Panc1 (cell line): ENCODE measurements around the gene VAT1. TPM values are rescaled to one million over a fixed set of nuclear protein-coding genes. Genes with fewer than 3 reads are reported as not detected.

Source experiments
- ATAC-seq: fragments of 200-7000 bp; cut with Tn5 transposase; 2 replicates; pipeline ENCODE4 v1.9.1; 2020; ENCODE audit warnings: mild to moderate bottlenecking, moderate library complexity
- BruUV-seq: library from RNA; stranded (reverse); fragments of 400-500 nt; replicated peaks from 2 replicates; lab custom pipeline; 2021; lab: Mats Ljungman, UMichigan
- CTCF ChIA-PET: fragments of 300-600 bp; sonication (Branson Sonifier 250); formaldehyde crosslinking; loops from one replicate; lab custom pipeline; 2022; ENCODE audit warnings: antibody characterized with exemption; lab: Charles Lee
- POLR2A ChIA-PET: fragments of 300-600 bp; sonication (Branson Sonifier 250); formaldehyde crosslinking; loops from one replicate; lab custom pipeline; 2022; ENCODE audit warnings: antibody characterized with exemption; lab: Charles Lee
- DNase-seq: peaks from one replicate; pipeline ENCODE4 v3.0.0-alpha.2; 2010; ENCODE audit warnings: low read depth, low spot score
- H3K27ac ChIP-seq: 2 replicates; pipeline ENCODE4 v1.5.1; 2011; ENCODE audit warnings: mild to moderate bottlenecking, low read length, inconsistent platforms
- H3K27me3 ChIP-seq: fragments of 200-500 bp; sonication (Bioruptor generic); 2 replicates; pipeline ENCODE4 v1.6.0; 2014; ENCODE audit warnings: low read length, inconsistent platforms; ENCODE audit not compliant: control insufficient read depth, insufficient read depth
- H3K36me3 ChIP-seq: fragments of 200-500 bp; sonication (Bioruptor generic); 2 replicates; pipeline ENCODE4 v1.5.1; 2014; ENCODE audit warnings: inconsistent platforms, mild to moderate bottlenecking, low read length, moderate library complexity; ENCODE audit not compliant: control insufficient read depth, insufficient read depth
- H3K4me1 ChIP-seq: 2 replicates; pipeline ENCODE4 v1.5.1; 2011; ENCODE audit warnings: inconsistent platforms, mild to moderate bottlenecking, low read length, moderate library complexity; ENCODE audit not compliant: control insufficient read depth, insufficient read depth
- H3K4me3 ChIP-seq, 2 experiments: 2 replicates each; pipeline ENCODE4 v1.5.1; 2011 to 2012; ENCODE audit warnings: low read depth in 2 of 2, low read length in 2 of 2, mild to moderate bottlenecking in 2 of 2, inconsistent platforms in 1 of 2, moderate library complexity in 1 of 2
- H3K9me3 ChIP-seq: fragments of 200-500 bp; sonication (Bioruptor generic); 2 replicates; pipeline ENCODE4 v1.5.1; 2014; ENCODE audit warnings: low read depth, mild to moderate bottlenecking, inconsistent platforms, low read length, moderate library complexity; ENCODE audit not compliant: control insufficient read depth, insufficient read depth
- CTCF ChIP-seq: fragments of 450-650 bp; IDR thresholded peaks from 2 replicates; pipeline ENCODE4 v1.5.1; 2017; ENCODE audit warnings: mild to moderate bottlenecking
- POLR2AphosphoS5 ChIP-seq: IDR thresholded peaks from 2 replicates; pipeline ENCODE4 v1.6.1; 2012; ENCODE audit warnings: mild to moderate bottlenecking, low read depth, low read length, moderate library complexity
- REST ChIP-seq, 2 experiments: IDR thresholded peaks; 2 replicates each; pipeline ENCODE4 v1.6.1; 2011 to 2012; ENCODE audit warnings: low read depth in 2 of 2, control low read depth in 1 of 2, low read length in 1 of 2, mild to moderate bottlenecking in 1 of 2, moderate library complexity in 1 of 2; ENCODE audit not compliant: insufficient read depth in 1 of 2
- SIN3A ChIP-seq: IDR thresholded peaks from 2 replicates; pipeline ENCODE4 v1.6.1; 2012; ENCODE audit warnings: low read depth, mild to moderate bottlenecking, low read length, moderate library complexity, borderline replicate concordance; ENCODE audit not compliant: insufficient read depth
- TCF7L2 ChIP-seq: IDR thresholded peaks from 2 replicates; pipeline ENCODE4 v1.6.1; 2011; ENCODE audit warnings: mild to moderate bottlenecking, low read depth, low read length, inconsistent platforms
- in situ Hi-C: cut with HindIII; loops from 2 replicates; pipeline ENCODE4 v1.10.0; 2016; ENCODE audit warnings: low sequenced_read_pairs, low pct_unique_long_range_greater_than_20kb
- intact Hi-C: fragments of 100-400 bp; cut with micrococcal nuclease; formaldehyde crosslinking; loops from one replicate; pipeline ENCODE4 v1.10.0; 2022; ENCODE audit not compliant: unreplicated experiment
- total RNA-seq: library from RNA; stranded (reverse); gene quantifications from one replicate; pipeline ENCODE4 v1.2.1, GENCODE V29; 2021; ENCODE audit not compliant: unreplicated experiment

The VAT1 gene
- total RNA-seq, 1 experiment from 2014 or later: 169 TPM

DNA sequence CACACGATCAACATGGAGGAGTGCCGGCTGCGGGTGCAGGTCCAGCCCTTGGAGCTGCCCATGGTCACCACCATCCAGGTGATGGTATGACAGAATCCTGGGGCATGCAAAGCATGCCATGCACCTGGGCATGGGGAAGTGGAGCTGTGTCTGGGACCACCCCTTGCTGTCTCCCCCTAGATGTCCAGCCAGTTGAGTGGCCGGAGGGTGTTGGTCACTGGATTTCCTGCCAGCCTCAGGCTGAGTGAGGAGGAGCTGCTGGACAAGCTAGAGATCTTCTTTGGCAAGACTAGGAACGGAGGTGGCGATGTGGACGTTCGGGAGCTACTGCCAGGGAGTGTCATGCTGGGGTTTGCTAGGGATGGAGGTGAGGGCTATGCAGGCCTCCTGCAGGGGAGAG is 8.9 kb downstream of the VAT1 start:
- in situ Hi-C loops (no loop called here), intact Hi-C loops (no loop called here)
- no TSS peak for BruUV-seq
- POLR2A ChIA-PET: no interaction called here
- no peaks in the 10 kb centered on the region for H3K9me3 ChIP-seq
- TF ChIP-seq POLR2AphosphoS5 (no peak), REST (IDR thresholded peaks at IDR 0.05; ENCODE audit: insufficient read depth in 1 of 2, low read depth in 2 of 2, low read length in 1 of 2) (no peak), TCF7L2 (no peak), CTCF (no peak), SIN3A (no peak)
- no peaks in the 10 kb centered on the region for H3K27me3 ChIP-seq
- H3K27ac ChIP-seq: no peak overlapping the region
- H3K4me3 ChIP-seq: no peak overlapping the region
- CTCF ChIA-PET: no interaction called here
- DNase-seq (no peak), ATAC-seq (no peak)
- H3K36me3 ChIP-seq: no peaks in the 10 kb centered on the region
- peaks cover 10% of the 10 kb centered on the region for H3K4me1 ChIP-seq

- TF ChIP-seq POLR2AphosphoS5: no peak
- no peak for TF ChIP-seq REST (IDR thresholded peaks at IDR 0.05; ENCODE audit: insufficient read depth in 1 of 2, low read depth in 2 of 2, low read length in 1 of 2)
- TF ChIP-seq SIN3A: no peak
- no peak for TF ChIP-seq TCF7L2
- no peak for TF ChIP-seq CTCF
- ChIA-PET POLR2A (no interaction called here), CTCF (interaction anchor here (0.6 kb wide), 1 partner anchor 10 kb away, joined by 11 read pairs; the partner anchor contains the start of gene VAT1)
- Histone ChIP-seq H3K27ac (no peak overlapping the region), H3K4me3 (no peak overlapping the region), H3K36me3 (no peaks in the 10 kb centered on the region), H3K9me3 (no peaks in the 10 kb centered on the region), H3K4me1 (peaks cover 10% of the 10 kb centered on the region), H3K27me3 (no peaks in the 10 kb centered on the region)
- intact Hi-C loops: no loop called here
- no TSS peak for BruUV-seq
- no peak for ATAC-seq
- in situ Hi-C loops: no loop called here
- no peak for DNase-seq
Observed at GRCh38 chr17:43011728-43012472, 10.3 kb downstream of the VAT1 start.
